Activated CD8-positive, alpha-beta memory T cell treated with anti-CD3 and anti-CD28 coated beads for 4 hours (primary cell): ENCODE data around the gene PROX2.

Experiments used
- DNase-seq, 2 donors: peaks; one replicate each; pipeline ENCODE4 v3.0.0-alpha.2; 2020; ENCODE audit warnings: low read depth in 2 of 2

The PROX2 gene

DNA sequence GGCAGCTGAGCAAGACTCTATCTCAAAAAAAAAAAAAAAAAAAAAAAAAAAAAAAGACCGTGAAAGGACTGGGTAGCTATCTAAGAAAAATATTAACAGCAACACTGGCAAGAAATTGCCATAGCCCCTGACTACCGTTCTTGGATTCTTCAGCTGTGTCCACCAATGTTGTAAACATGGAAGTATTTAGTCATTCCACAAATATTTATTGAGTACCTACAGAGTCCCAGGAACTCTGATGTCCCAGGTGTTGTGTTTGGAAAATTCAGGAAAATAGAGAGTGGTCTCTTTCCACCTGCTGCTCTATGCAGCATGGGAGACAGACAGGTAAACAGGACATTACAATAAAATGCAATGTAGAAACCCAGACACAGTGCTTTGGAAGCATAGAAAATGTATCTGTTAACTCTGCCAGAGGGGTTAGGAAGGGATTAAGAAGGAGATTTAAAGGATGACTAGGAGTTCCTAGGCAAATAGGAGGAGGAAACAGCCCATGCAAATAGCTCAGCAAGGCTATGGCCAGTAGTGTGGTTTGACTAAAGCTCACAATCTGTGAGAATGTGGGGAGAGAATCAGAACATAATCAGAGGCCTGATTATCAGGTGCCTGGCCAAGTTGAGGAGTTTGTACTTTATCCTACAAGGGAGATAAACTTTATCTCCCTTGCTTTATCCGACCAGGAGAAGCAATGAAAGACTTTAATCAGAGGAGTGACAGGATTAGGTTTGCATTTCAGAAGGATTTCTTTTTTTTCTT, 3.7 kb upstream of the PROX2 start:
- DNase-seq = no peak

- DNase-seq = no peak
Observed at GRCh38 chr14:74875204-74875603, 741 bp downstream of the PROX2 start.

GRCh38 chr14:74871819-74872218, 4.1 kb downstream of the PROX2 start:
- DNase-seq = no peak

DNA sequence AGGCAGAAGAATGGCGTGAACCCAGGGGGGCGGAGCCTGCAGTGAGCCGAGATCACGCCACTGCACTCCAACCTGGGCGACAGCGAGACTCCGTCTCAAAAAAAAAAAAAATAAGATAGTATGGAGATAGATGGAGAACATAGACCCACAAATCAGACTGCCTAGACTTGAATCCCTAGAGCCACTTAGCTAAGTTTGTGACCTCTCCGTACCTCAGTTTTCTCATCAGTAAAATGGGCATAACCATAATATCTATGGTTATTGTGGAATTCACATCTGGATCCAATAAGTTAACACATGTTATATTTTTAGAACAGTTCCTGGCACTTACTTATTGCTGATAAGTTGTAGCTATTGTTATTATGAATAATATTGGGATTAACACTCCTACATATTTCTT, 7.2 kb downstream of the PROX2 start:
- no peak for DNase-seq

DNA sequence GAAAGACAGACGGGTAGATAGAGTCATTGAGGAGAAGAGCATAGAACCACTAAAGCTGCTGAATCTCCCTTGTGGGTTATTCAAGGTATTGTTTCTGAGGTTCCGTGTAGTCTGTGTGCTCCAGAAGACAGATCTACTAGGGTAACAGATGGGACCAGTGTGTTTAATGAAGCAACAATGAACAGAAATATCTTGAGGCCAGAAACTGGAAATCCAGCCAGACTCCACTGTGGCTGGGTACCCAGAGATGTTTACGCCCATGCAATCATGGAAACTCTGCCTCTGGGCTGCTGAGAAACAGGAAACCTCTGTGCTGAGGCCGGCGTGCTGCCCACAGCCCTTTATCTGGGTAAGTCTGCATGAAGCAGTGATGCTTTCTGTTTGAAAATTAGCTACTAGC, 8.3 kb downstream of the PROX2 start:
- DNase-seq = peak; percentile 16 to 43

GRCh38 chr14:74866708-74867389, 9.1 kb downstream of the PROX2 start:
- DNase-seq = no peak

DNA sequence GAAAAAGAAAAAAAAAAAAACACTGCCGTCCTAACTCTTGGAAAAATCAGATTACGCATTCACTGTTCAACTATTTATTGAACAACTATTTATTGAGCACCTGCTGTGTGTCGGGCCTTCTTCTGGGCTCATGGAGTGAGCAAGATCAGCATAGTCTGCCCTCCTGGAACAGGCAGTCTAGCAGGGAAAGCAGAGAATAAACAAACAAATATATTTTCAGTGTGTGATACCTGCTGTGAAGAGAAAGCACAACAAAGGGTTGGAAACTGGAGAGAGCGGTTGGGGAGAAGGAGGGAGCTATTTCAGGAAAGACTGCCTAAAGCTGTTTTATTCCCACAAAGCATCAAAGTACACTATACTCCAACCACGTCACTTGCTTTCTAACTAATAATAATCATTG, 10.8 kb downstream of the PROX2 start:
- DNase-seq = no peak

GRCh38 chr14:74864198-74864597, 11.7 kb downstream of the PROX2 start:
- DNase-seq = no peak

DNA sequence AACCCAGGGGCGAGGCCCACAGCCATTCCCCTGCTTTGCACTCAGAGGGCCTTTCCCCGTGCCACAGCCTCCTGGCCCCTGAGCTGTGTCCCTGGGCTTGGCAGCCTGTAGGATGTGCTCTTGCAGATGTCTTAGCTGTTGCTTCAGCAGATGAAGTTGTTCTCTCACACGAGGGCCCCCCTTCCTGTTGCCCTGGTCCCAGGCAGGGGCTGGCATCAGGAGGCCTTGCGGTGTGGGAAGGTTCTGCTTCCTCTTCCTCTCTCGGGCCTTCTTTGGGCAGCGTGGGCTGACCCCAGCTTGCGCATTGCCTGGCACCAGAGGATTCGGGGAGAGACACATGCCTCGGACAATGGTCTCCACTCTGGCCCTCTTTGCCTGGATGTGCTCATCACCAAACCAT, 12.7 kb downstream of the PROX2 start:
- DNase-seq = no peak

- no peak for DNase-seq
Observed at GRCh38 chr14:74861734-74862090, 14.2 kb downstream of the PROX2 start.

- DNase-seq = peak; percentile 79 to 85
Observed at GRCh38 chr14:74860899-74861733, 14.8 kb downstream of the PROX2 start.

DNA sequence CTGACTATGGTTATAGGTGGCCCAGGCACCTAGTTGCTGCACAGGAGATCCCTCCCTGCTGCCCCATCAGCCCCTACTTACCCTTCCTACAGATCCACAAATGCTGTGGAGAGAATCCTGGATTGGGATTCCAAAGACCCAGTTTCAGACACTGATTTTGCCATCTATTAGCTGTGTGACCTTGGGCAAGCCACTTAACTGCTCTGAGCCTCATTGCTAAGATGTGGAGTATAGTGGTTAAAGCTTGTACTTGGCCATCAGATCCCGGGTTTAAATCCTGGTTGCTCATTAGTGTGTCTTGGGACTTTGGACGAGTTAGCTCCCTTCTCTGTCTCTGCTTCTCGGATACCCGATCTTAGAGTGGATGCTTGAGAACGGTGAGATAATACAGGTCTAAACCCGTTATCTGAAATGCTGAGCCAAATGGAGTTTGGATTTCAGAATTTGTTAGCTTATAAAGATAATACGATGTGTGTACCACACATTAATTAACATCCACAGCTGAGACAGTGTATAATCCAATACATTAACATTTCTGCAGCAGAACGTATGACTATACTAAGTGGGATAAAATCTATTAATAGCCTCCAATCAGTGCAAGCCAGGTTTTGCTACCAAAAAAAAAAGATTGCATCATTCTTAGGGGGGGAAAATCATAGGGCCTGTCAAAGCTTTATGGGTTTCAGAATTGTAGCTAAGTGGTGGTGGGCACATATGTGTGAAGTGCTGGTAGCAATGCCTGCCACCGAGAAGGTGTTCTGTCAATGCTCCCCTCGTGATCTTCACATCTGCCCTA, 16.0 kb downstream of the PROX2 start:
- no peak for DNase-seq

- no peak for DNase-seq
Observed at GRCh38 chr14:74858022-74858421, 17.9 kb downstream of the PROX2 start.

DNA sequence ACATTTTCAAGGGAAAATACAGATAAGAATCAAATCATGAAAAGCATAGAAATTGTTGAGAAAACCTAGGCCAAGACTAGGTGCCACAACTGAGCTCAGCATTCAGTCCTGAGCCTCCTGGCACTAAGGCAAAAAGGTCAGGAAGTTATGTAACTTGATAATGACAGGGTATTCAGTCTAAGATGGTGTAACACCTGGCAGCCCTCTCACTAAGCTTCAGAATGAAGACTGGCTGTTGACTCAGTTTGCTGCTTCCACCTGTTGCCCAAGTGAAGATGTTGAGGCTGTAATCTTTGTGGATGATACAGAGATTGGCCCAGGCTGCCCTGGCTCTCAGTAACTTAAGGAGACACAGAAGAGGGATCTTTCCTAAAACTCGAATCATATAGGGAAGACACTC, 19.6 kb downstream of the PROX2 start:
- no peak for DNase-seq

GRCh38 chr14:74855945-74856344, 20.0 kb downstream of the PROX2 start:
- no peak for DNase-seq

DNA sequence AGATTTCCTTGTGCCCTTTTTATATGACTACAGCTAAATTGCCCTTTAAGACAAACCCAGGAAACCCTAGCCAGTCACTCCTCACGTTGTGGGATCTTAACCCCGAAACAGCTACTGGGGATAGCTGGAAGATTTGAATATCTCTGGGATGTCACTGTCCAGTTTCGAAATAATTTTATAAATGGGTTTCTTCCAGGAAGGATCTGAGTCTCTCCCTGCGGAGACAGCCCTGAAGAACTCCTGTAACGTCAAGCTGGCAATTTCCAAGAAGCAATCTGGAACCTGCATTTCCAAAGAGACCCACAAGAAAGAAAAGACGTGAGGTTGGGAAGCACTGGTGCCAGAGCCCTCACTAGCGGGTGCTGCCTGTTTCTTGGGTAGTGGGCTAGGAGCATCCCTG, 20.9 kb downstream of the PROX2 start:
- no peak for DNase-seq

- no peak for DNase-seq
Observed at GRCh38 chr14:74853581-74853980, 22.4 kb downstream of the PROX2 start.

- DNase-seq = no peak
Observed at GRCh38 chr14:74852922-74853530, 22.9 kb downstream of the PROX2 start.

DNA sequence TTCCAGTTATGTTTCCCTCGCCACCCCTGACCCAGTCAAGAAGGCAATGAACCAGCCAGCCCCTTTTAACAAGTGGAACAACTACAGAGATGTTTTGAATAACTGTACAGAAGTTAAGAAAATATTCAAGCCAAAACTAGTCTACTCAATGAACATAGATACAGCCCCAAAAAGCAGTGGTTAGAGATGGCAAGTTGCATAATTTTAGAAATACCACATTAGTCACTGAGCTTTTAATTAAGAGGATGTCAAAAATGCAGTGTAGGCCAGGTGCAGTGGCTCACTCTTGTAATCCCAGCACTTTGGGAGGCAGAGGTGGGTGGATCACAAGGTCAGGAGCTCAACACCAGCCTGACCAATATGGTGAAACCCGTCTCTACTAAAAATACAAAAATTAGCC, 27.2 kb downstream of the PROX2 start:
- no peak for DNase-seq

GRCh38 chr14:74846968-74847665, 28.8 kb downstream of the PROX2 start:
- no peak for DNase-seq

DNA sequence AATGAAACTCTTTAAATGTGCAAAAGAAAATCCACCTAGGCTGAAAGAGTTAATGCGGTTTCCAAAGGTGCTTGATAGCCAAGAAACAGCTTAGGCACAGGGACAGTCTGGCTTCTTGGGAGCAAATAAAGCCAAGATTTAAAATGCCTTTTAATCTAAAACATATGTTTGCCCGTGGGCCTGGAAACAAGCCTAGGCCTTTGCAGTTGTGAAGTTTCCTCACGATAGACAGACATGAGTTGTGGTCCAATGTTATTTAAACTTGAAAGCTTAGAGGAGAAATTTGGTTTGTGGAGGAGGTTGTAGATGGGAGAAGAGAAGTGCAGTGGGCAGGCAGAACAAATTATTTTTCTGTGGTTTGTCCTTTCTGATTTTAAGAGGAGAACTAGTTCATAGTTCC, 29.8 kb downstream of the PROX2 start:
- DNase-seq = no peak
